ENCODE measurements around the gene ITIH5. TPM values are rescaled to one million over a fixed set of nuclear protein-coding genes. Genes with fewer than 3 reads are reported as not detected.

The ITIH5 gene
- polyA plus RNA-seq, 1 donor from 2014 or later, result 0.28 TPM

GRCh38 chr10:7702288-7702812 lies 35.6 kb upstream of the ITIH5 start:
- Histone ChIP-seq H3K27me3 (ENCODE audit: insufficient read depth, low read depth, low read length) (no peaks in the 10 kb centered on the region), H3F3A (ENCODE audit: insufficient read depth, low read length, poor library complexity, severe bottlenecking) (no peaks in the 10 kb centered on the region), H4K20me1 (ENCODE audit: insufficient read depth) (no peaks in the 10 kb centered on the region), H3K9me3 (ENCODE audit: low read length) (no peaks in the 10 kb centered on the region), H3K79me2 (replicated peaks; ENCODE audit: insufficient read depth, low read length) (no peaks in the 10 kb centered on the region), H3K27ac (ENCODE audit: low read length) (no peak overlapping the region), H3K4me3 (ENCODE audit: low read length) (no peak overlapping the region), H2AFZ (ENCODE audit: low read depth, low read length) (no peak overlapping the region), H3K9me2 (ENCODE audit: insufficient read depth, low read length) (no peaks in the 10 kb centered on the region), H3K9ac (ENCODE audit: low read length) (no peak overlapping the region), H3K36me3 (ENCODE audit: insufficient read depth, low read length) (no peaks in the 10 kb centered on the region), H3K4me2 (ENCODE audit: low read length) (no peak overlapping the region)
- TF ChIP-seq SMC3 (conservative IDR thresholded peaks at IDR 0.05; ENCODE audit: poor library complexity), result no peak
- TF ChIP-seq MXI1 (conservative IDR thresholded peaks at IDR 0.05; ENCODE audit: poor library complexity, severe bottlenecking), result no peak

DNA sequence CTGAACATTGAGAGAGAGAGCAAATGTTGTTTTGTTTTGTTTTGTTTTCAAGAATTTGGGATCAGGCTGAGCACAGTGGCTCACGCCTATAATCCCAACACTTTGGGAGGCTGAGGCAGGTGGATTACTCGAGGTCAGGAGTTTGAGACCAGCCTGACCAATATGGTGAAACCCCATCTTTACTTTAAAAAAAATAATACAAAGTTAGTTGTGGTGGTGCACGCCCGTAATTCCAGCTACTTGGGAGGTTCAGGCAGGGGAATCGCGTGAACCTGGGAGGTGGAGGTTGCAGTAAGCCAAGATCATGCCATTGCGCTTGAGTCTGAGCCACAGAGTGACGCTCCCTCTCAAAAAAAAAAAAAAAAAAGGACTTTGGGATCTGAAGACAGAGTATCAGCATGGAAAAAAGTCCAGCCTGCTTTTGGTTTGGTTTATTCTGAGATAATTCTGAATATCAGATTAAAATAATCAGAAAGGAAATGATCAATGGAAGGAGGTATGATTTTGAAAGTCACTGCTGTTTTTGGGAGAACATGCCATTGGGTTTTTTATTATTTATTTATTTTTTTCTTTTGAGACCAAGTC lies 34.5 kb upstream of the ITIH5 start:
- H3K9ac ChIP-seq (ENCODE audit: low read length), result no peak overlapping the region
- no peaks in the 10 kb centered on the region for H3K79me2 ChIP-seq (replicated peaks; ENCODE audit: insufficient read depth, low read length)
- H3K9me3 ChIP-seq (ENCODE audit: low read length), result no peaks in the 10 kb centered on the region
- no peak for TF ChIP-seq POLR2AphosphoS5 (IDR thresholded peaks at IDR 0.05)
- no peak for TF ChIP-seq EP300 (conservative IDR thresholded peaks at IDR 0.05; ENCODE audit: poor library complexity, severe bottlenecking)
- no peak for TF ChIP-seq EZH2 (IDR thresholded peaks at IDR 0.05; ENCODE audit: borderline replicate concordance, insufficient read depth, low read length, poor library complexity, severe bottlenecking)
- TF ChIP-seq, protein P1, sequence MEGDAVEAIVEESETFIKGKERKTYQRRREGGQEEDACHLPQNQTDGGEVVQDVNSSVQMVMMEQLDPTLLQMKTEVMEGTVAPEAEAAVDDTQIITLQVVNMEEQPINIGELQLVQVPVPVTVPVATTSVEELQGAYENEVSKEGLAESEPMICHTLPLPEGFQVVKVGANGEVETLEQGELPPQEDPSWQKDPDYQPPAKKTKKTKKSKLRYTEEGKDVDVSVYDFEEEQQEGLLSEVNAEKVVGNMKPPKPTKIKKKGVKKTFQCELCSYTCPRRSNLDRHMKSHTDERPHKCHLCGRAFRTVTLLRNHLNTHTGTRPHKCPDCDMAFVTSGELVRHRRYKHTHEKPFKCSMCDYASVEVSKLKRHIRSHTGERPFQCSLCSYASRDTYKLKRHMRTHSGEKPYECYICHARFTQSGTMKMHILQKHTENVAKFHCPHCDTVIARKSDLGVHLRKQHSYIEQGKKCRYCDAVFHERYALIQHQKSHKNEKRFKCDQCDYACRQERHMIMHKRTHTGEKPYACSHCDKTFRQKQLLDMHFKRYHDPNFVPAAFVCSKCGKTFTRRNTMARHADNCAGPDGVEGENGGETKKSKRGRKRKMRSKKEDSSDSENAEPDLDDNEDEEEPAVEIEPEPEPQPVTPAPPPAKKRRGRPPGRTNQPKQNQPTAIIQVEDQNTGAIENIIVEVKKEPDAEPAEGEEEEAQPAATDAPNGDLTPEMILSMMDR (IDR thresholded peaks at IDR 0.05; ENCODE audit: poor library complexity, severe bottlenecking), result no peak
- no peak for TF ChIP-seq RAD21 (conservative IDR thresholded peaks at IDR 0.05)
- TF ChIP-seq MXI1 (conservative IDR thresholded peaks at IDR 0.05; ENCODE audit: poor library complexity, severe bottlenecking), result no peak
- TF ChIP-seq, protein P2, sequence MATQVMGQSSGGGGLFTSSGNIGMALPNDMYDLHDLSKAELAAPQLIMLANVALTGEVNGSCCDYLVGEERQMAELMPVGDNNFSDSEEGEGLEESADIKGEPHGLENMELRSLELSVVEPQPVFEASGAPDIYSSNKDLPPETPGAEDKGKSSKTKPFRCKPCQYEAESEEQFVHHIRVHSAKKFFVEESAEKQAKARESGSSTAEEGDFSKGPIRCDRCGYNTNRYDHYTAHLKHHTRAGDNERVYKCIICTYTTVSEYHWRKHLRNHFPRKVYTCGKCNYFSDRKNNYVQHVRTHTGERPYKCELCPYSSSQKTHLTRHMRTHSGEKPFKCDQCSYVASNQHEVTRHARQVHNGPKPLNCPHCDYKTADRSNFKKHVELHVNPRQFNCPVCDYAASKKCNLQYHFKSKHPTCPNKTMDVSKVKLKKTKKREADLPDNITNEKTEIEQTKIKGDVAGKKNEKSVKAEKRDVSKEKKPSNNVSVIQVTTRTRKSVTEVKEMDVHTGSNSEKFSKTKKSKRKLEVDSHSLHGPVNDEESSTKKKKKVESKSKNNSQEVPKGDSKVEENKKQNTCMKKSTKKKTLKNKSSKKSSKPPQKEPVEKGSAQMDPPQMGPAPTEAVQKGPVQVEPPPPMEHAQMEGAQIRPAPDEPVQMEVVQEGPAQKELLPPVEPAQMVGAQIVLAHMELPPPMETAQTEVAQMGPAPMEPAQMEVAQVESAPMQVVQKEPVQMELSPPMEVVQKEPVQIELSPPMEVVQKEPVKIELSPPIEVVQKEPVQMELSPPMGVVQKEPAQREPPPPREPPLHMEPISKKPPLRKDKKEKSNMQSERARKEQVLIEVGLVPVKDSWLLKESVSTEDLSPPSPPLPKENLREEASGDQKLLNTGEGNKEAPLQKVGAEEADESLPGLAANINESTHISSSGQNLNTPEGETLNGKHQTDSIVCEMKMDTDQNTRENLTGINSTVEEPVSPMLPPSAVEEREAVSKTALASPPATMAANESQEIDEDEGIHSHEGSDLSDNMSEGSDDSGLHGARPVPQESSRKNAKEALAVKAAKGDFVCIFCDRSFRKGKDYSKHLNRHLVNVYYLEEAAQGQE (IDR thresholded peaks at IDR 0.05; ENCODE audit: borderline replicate concordance), result no peak
- TF ChIP-seq TAF1 (IDR thresholded peaks at IDR 0.05; ENCODE audit: low read depth), result no peak
- TF ChIP-seq SMC3 (conservative IDR thresholded peaks at IDR 0.05; ENCODE audit: poor library complexity), result no peak
- no peak overlapping the region for H3K4me3 ChIP-seq (ENCODE audit: low read length)
- H3K9me2 ChIP-seq (ENCODE audit: insufficient read depth, low read length), result no peaks in the 10 kb centered on the region
- H3K27ac ChIP-seq (ENCODE audit: low read length), result no peak overlapping the region
- H4K20me1 ChIP-seq (ENCODE audit: insufficient read depth), result no peaks in the 10 kb centered on the region
- no peaks in the 10 kb centered on the region for H3F3A ChIP-seq (ENCODE audit: insufficient read depth, low read length, poor library complexity, severe bottlenecking)
- no peaks in the 10 kb centered on the region for H3K27me3 ChIP-seq (ENCODE audit: insufficient read depth, low read depth, low read length)
- no peak overlapping the region for H3K4me2 ChIP-seq (ENCODE audit: low read length)
- no peak overlapping the region for H2AFZ ChIP-seq (ENCODE audit: low read depth, low read length)
- no peaks in the 10 kb centered on the region for H3K36me3 ChIP-seq (ENCODE audit: insufficient read depth, low read length)
